GM11168 (cell line): ENCODE data around the gene KIF17.

Experiments
- in situ Hi-C: fragments of 300-500 bp; cut with MboI; formaldehyde crosslinking; loops from one replicate; pipeline ENCODE4 v1.12.0; 2022; ENCODE audit warnings: low sequenced_read_pairs; ENCODE audit not compliant: unreplicated experiment

Gene KIF17

DNA sequence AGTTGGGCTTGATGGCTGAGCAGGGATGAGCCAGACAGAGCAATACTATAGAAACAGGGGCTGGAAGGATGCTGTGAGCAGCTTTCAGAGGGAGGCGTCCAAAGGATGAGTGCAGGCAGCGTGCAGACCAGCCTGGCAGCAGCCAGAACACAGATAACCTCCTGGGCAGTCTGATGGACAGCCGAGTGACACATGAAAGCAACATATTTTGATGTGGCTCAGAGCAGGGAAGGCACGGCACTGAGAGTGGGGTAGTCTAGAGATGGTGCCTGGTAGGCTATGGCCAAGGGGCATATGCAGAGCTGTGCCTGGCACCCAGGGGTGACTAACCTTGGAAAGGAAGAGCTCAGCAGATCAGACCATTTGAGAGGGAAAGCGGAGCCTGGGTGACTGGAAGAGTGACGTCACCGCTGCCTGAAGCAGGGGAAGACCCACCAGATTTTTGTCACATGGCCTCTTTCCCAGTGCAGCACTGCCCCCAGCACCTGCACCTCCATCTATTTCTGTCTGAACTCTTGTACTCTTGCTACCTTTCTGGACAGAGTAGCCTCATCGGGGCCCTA, 80.9 kb downstream of the KIF17 start:
- in situ Hi-C loops = loop anchor here (25.0 kb wide), 1 partner anchor 425 kb away; no protein-coding TSS in a partner anchor

- in situ Hi-C loops = loop anchor here (25.0 kb wide), 1 partner anchor 422 kb away; no protein-coding TSS in a partner anchor
Observed at GRCh38 chr1:20634594-20635084, 83.2 kb downstream of the KIF17 start.

DNA sequence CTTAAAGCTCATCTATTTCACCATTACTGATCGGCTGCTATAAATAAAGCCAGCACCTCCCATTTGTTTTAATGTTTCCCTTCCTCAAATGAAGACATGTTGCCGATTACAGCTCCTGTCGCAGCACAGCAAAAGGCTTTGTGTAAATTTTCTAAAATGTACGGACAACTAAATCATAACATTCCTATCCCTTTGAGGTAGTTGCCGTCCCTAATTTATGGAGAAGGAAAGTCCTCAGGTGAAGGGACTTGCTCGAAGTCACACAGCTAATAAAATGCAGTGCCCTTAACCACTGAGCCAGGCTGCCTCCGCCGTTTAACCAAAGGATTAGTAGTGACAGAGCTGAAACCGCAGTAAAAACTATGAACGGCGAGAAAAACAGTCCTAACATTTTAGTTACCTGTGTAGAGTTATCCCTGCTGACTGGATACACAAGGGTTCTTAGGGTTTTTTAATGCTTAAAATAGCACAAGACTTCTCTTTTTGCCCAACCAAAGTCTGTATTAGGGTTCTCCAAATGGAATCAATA, 83.7 kb downstream of the KIF17 start:
- in situ Hi-C loops = loop anchor here (25.0 kb wide), 1 partner anchor 422 kb away; no protein-coding TSS in a partner anchor

DNA sequence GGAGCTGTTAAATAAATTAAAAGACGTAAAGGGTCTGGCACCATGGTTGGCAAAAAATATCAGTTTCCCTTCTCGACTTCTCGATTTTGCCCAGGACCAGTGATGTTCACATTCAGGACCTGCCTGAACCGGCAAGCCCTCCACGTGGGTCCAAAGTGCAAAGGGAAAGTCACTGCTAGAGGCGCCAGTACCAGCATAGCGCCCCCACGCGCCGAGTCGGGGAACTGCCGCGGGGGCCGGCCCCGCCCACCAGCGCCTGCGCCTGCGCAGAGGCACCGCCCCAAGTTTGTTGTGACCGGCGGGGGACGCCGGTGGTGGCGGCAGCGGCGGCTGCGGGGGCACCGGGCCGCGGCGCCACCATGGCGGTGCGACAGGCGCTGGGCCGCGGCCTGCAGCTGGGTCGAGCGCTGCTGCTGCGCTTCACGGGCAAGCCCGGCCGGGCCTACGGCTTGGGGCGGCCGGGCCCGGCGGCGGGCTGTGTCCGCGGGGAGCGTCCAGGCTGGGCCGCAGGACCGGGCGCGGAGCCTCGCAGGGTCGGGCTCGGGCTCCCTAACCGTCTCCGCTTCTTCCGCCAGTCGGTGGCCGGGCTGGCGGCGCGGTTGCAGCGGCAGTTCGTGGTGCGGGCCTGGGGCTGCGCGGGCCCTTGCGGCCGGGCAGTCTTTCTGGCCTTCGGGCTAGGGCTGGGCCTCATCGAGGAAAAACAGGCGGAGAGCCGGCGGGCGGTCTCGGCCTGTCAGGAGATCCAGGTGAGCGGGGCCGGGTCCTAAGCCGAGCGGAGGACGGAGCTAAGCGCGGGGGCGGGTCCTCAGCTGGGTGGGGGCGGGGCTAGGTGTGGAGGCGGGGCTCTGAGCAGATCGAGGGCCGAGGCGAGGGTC, 84.4 kb downstream of the KIF17 start, which contains the start of gene PINK1:
Gene PINK1 (plus strand): TSS at position 269 of the 875 bp plus-strand sequence. CDS start 91 bp downstream, at position 360.
- in situ Hi-C loops = loop anchor here (25.0 kb wide), 1 partner anchor 421 kb away; no protein-coding TSS in a partner anchor

GRCh38 chr1:20632386-20632785, 85.4 kb downstream of the KIF17 start:
- in situ Hi-C loops = loop anchor here (25.0 kb wide), 1 partner anchor 420 kb away; no protein-coding TSS in a partner anchor

DNA sequence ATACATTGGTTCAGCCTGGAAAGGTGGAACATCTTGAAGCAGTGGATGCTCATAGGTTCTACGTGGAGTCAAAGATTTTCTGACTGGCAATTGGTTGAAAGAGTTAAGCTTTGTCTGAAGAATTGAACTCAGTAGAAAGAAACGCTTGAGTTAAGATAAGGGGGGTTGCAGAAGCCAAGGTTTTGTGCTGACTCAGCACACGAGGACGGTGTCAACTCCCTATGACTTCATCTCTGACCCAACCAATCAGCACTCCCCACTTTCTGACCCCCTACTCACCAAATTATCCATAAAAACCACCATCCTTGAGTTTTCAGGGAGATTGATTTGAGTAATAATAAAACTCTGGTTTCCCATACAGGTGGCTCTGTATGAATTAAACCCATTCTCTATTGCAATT, 87.1 kb downstream of the KIF17 start:
- in situ Hi-C loops = loop anchor here (25.0 kb wide), 1 partner anchor 418 kb away; no protein-coding TSS in a partner anchor

- in situ Hi-C loops = loop anchor here (25.0 kb wide), 1 partner anchor 414 kb away; no protein-coding TSS in a partner anchor
Observed at GRCh38 chr1:20626524-20626923, 91.3 kb downstream of the KIF17 start.

DNA sequence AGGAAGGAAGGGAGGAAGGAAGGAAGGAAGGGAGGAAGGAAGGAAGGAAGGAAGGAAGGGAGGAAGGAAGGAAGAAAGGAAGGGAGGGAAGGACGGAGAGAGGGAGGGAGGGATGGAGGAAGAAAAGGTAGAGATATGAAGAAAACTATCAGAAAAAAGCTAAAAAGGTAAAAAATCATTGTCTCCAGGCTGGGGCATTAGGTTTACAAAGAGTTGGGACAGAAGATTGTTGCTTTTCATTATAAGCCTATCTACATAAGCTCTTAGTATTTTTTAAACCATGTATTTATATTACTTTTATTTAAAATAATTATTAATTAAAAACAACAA, 91.7 kb downstream of the KIF17 start:
- in situ Hi-C loops = loop anchor here (25.0 kb wide), 1 partner anchor 414 kb away; no protein-coding TSS in a partner anchor

GRCh38 chr1:20625176-20626097, 92.4 kb downstream of the KIF17 start:
- in situ Hi-C loops = loop anchor here (25.0 kb wide), 1 partner anchor 413 kb away; no protein-coding TSS in a partner anchor

GRCh38 chr1:20624709-20625108, 93.1 kb downstream of the KIF17 start:
- in situ Hi-C loops = loop anchor here (25.0 kb wide), 1 partner anchor 412 kb away; no protein-coding TSS in a partner anchor

DNA sequence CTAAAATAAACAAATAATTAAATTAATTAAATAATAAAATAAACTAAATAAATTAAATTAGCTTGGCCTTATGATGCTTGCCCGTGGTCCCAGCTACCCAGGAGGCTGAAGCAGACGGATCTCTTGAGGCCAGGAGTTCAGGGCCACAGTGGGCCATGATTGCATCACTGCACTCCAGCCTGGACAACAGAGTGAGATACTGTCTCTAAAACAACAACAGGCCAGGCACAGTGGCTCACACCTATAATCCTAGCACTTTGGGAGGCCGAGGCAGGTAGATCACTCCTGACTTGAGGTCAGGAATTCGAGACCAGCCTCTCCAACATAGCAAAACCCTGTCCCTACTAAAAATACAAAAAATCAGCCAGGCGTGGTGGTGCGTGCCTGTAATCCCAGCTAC, 96.8 kb downstream of the KIF17 start:
- in situ Hi-C loops = no loop called here

DNA sequence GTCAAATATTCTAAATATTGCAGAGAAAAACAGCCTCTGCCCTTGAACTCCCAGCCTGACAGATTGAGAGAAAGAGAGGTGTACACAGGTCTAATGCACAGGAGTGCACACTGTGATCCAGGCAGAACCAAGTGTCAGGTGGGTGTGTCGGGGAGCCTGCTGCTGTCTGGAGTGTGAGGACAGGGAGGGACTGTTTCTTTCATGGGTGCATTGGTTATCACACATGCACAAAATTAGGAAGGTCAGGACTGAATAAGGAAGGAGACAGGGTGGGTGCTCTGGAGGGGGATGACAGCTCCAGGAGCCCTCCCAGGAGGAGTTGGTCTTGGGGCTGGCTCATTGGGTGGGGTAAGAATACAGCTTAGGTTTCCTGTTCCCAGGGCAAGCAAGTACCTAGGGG, 97.8 kb downstream of the KIF17 start:
- in situ Hi-C loops = no loop called here

GRCh38 chr1:20618550-20618949, 99.3 kb downstream of the KIF17 start:
- in situ Hi-C loops = no loop called here

DNA sequence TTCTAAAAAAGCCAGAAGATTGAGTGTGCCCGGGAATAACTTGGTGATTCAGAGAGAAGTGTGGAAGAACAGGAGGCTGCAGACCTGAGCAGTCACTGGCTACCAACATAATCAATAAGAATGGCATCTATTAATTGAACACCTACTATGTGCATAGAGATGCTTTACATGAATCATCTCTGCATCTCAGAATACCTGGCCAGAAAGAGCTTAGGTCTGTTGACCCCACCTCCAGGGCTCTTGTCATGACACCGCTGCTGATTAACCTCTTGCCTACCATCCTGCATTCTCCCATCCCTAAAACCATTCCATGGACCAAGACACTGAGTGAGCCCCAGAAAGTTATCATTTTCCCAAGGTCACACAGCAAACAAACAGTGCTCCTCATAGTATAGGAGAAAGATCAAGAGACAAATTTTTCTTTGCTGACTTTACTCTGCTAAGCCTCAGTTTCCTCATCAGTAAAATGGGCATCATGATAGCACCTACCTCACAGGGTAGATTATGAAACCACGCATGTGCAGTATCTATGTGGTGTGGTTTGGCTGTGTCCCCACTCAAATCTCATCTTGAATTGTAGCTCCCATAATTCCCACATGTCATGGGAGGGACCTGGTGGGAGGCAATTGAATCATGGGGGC, 100.8 kb downstream of the KIF17 start:
- in situ Hi-C loops = no loop called here

- in situ Hi-C loops = no loop called here
Observed at GRCh38 chr1:20615946-20616846, 101.6 kb downstream of the KIF17 start.

DNA sequence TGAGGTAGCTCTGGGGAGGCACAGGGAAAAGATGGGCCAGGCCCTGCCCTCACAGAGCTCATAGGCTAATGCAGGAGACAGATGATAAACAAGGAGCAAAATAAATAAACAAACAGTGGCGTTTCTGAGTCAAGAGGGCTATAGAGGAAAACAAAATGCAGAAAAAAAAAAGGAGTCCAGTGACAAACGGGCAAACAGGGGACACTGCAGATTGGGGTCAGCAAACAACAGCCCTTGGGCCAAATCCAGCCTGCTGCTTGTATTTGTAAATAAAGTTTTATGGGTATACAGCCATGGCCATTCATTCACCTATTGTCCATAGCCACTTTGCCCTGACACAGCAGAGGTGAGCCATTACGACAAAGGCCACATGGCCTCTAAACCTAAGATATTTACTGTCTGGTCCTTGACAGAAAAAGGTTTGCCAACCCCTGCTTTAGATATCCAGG, 103.7 kb downstream of the KIF17 start:
- in situ Hi-C loops = no loop called here
